ENCODE data around the gene MAPK8. TPM values are rescaled to one million over a fixed set of nuclear protein-coding genes. Genes with fewer than 3 reads are reported as not detected.

The MAPK8 gene
- total and polyA plus RNA-seq, 7 experiments from 2014 or later, result 22.2 to 63.9 (median 41.9) TPM

GRCh38 chr10:48411510-48411909, 105.0 kb downstream of the MAPK8 start:
- Histone ChIP-seq H3K9me3 (ENCODE audit: control insufficient read depth in 2 of 3, low read length in 3 of 3) (peaks cover 0 to 5% (median 0%) of the 10 kb centered on the region in 3 experiments), H3K4me3 (ENCODE audit: low read length) (no peak overlapping the region), H3K27me3 (ENCODE audit: control insufficient read depth in 2 of 2, insufficient read depth in 2 of 2, low read length in 2 of 2) (no peaks in the 10 kb centered on the region), H3K36me3 (ENCODE audit: control insufficient read depth in 2 of 3, insufficient read depth in 3 of 3, low read length in 3 of 3) (peaks cover 0 to 53% (median 4%) of the 10 kb centered on the region in 3 experiments), H3K27ac (ENCODE audit: low read depth, low read length) (no peak overlapping the region), H3K4me1 (ENCODE audit: control insufficient read depth in 2 of 2, insufficient read depth in 2 of 2, low read length in 2 of 2) (no peaks in the 10 kb centered on the region)
- Mint-ChIP-seq H3K9me3 (peaks cover 0 to 24% (median 12%) of the 10 kb centered on the region in 11 donors), H3K4me3 (no peak overlapping the region), H3K27ac (no peak overlapping the region), H3K36me3 (peaks cover 4 to 38% (median 29%) of the 10 kb centered on the region in 5 donors), H3K27me3 (no peaks in the 10 kb centered on the region), H3K4me1 (peaks cover 0 to 9% (median 0%) of the 10 kb centered on the region in 7 donors)
- DNase-seq (no peak), ATAC-seq (no peak)
- CTCF ChIA-PET, result interaction anchor here (0.6 kb wide), 1 partner anchor 19 kb away, joined by 3 read pairs; no protein-coding TSS in a partner anchor
- intact Hi-C loops (cut with micrococcal nuclease), result no loop called here
- POLR2A ChIA-PET, result no interaction called here

GRCh38 chr10:48412081-48412480, 105.6 kb downstream of the MAPK8 start:
- peaks cover 0 to 53% (median 4%) of the 10 kb centered on the region in 3 experiments for H3K36me3 ChIP-seq (ENCODE audit: control insufficient read depth in 2 of 3, insufficient read depth in 3 of 3, low read length in 3 of 3)
- intact Hi-C loops (cut with micrococcal nuclease), result no loop called here

GRCh38 chr10:48412933-48413332, 106.5 kb downstream of the MAPK8 start:
- ATAC-seq (no peak), DNase-seq (no peak)
- H3K4me3 ChIP-seq (ENCODE audit: low read length), result no peak overlapping the region
- intact Hi-C loops (cut with micrococcal nuclease), result no loop called here
- POLR2A ChIA-PET, result no interaction called here
- H3K36me3 Mint-ChIP-seq, result peaks cover 4 to 38% (median 29%) of the 10 kb centered on the region in 5 donors
- H3K27me3 Mint-ChIP-seq, result no peaks in the 10 kb centered on the region
- peaks cover 0 to 53% (median 4%) of the 10 kb centered on the region in 3 experiments for H3K36me3 ChIP-seq (ENCODE audit: control insufficient read depth in 2 of 3, insufficient read depth in 3 of 3, low read length in 3 of 3)
- no peak overlapping the region for H3K27ac ChIP-seq (ENCODE audit: low read depth, low read length)
- CTCF ChIA-PET, result no interaction called here
- peaks cover 0 to 5% (median 0%) of the 10 kb centered on the region in 3 experiments for H3K9me3 ChIP-seq (ENCODE audit: control insufficient read depth in 2 of 3, low read length in 3 of 3)
- no peaks in the 10 kb centered on the region for H3K4me1 ChIP-seq (ENCODE audit: control insufficient read depth in 2 of 2, insufficient read depth in 2 of 2, low read length in 2 of 2)
- H3K27me3 ChIP-seq (ENCODE audit: control insufficient read depth in 2 of 2, insufficient read depth in 2 of 2, low read length in 2 of 2), result no peaks in the 10 kb centered on the region
- H3K9me3 Mint-ChIP-seq, result peaks cover 0 to 24% (median 12%) of the 10 kb centered on the region in 11 donors
- no peak overlapping the region for H3K4me3 Mint-ChIP-seq
- H3K27ac Mint-ChIP-seq, result no peak overlapping the region
- H3K4me1 Mint-ChIP-seq, result peaks cover 0 to 9% (median 2%) of the 10 kb centered on the region in 7 donors

More at GRCh38 chr10:48412081-48412480, 105.6 kb downstream of the MAPK8 start:
- no peak overlapping the region for H3K4me3 Mint-ChIP-seq
- peaks cover 0 to 9% (median 0%) of the 10 kb centered on the region in 7 donors for H3K4me1 Mint-ChIP-seq
- no peaks in the 10 kb centered on the region for H3K27me3 ChIP-seq (ENCODE audit: control insufficient read depth in 2 of 2, insufficient read depth in 2 of 2, low read length in 2 of 2)
- no peaks in the 10 kb centered on the region for H3K4me1 ChIP-seq (ENCODE audit: control insufficient read depth in 2 of 2, insufficient read depth in 2 of 2, low read length in 2 of 2)
- H3K9me3 ChIP-seq (ENCODE audit: control insufficient read depth in 2 of 3, low read length in 3 of 3), result peaks cover 0 to 5% (median 0%) of the 10 kb centered on the region in 3 experiments
- POLR2A ChIA-PET, result no interaction called here
- ATAC-seq (no peak), DNase-seq (no peak)
- peaks cover 4 to 38% (median 29%) of the 10 kb centered on the region in 5 donors for H3K36me3 Mint-ChIP-seq
- H3K9me3 Mint-ChIP-seq, result peaks cover 0 to 24% (median 12%) of the 10 kb centered on the region in 11 donors
- H3K27me3 Mint-ChIP-seq, result no peaks in the 10 kb centered on the region
- CTCF ChIA-PET, result no interaction called here
- no peak overlapping the region for H3K27ac ChIP-seq (ENCODE audit: low read depth, low read length)
- no peak overlapping the region for H3K4me3 ChIP-seq (ENCODE audit: low read length)
- H3K27ac Mint-ChIP-seq, result no peak overlapping the region

GRCh38 chr10:48414160-48414559, 107.7 kb downstream of the MAPK8 start:
- intact Hi-C loops (cut with micrococcal nuclease), result no loop called here
- ChIA-PET POLR2A (interaction anchor here (1.0 kb wide), 1 partner anchor 9 kb away, joined by 3 read pairs; no protein-coding TSS in a partner anchor), CTCF (no interaction called here)
- Histone ChIP-seq H3K9me3 (ENCODE audit: control insufficient read depth in 2 of 3, low read length in 3 of 3) (peaks cover 0 to 5% (median 0%) of the 10 kb centered on the region in 3 experiments), H3K4me1 (ENCODE audit: control insufficient read depth in 2 of 2, insufficient read depth in 2 of 2, low read length in 2 of 2) (no peaks in the 10 kb centered on the region), H3K27ac (ENCODE audit: low read depth, low read length) (no peak overlapping the region), H3K4me3 (ENCODE audit: low read length) (no peak overlapping the region), H3K27me3 (ENCODE audit: control insufficient read depth in 2 of 2, insufficient read depth in 2 of 2, low read length in 2 of 2) (no peaks in the 10 kb centered on the region), H3K36me3 (ENCODE audit: control insufficient read depth in 2 of 3, insufficient read depth in 3 of 3, low read length in 3 of 3) (peaks cover 0 to 46% (median 4%) of the 10 kb centered on the region in 3 experiments)
- Mint-ChIP-seq H3K36me3 (peaks cover 4 to 39% (median 29%) of the 10 kb centered on the region in 5 donors), H3K27me3 (no peaks in the 10 kb centered on the region), H3K4me1 (peaks cover 0 to 9% (median 3%) of the 10 kb centered on the region in 7 donors), H3K27ac (no peak overlapping the region), H3K9me3 (peaks cover 0 to 24% (median 12%) of the 10 kb centered on the region in 11 donors), H3K4me3 (no peak overlapping the region)
- no peak for DNase-seq
- ATAC-seq, result no peak

GRCh38 chr10:48414778-48415177, 108.3 kb downstream of the MAPK8 start:
- H3K36me3 ChIP-seq (ENCODE audit: control insufficient read depth in 2 of 3, insufficient read depth in 3 of 3, low read length in 3 of 3), result peaks cover 0 to 40% (median 4%) of the 10 kb centered on the region in 3 experiments
- Mint-ChIP-seq H3K4me3 (no peak overlapping the region), H3K4me1 (peaks cover 0 to 9% (median 3%) of the 10 kb centered on the region in 7 donors), H3K27me3 (no peaks in the 10 kb centered on the region), H3K27ac (no peak overlapping the region), H3K36me3 (peaks cover 4 to 44% (median 29%) of the 10 kb centered on the region in 5 donors), H3K9me3 (peaks cover 0 to 24% (median 12%) of the 10 kb centered on the region in 11 donors)
- H3K4me3 ChIP-seq (ENCODE audit: low read length), result no peak overlapping the region
- intact Hi-C loops (cut with micrococcal nuclease), result no loop called here
- no peaks in the 10 kb centered on the region for H3K27me3 ChIP-seq (ENCODE audit: control insufficient read depth in 2 of 2, insufficient read depth in 2 of 2, low read length in 2 of 2)
- CTCF ChIA-PET, result no interaction called here
- ATAC-seq (no peak), DNase-seq (no peak)
- H3K9me3 ChIP-seq (ENCODE audit: control insufficient read depth in 2 of 3, low read length in 3 of 3), result peaks cover 0 to 5% (median 0%) of the 10 kb centered on the region in 3 experiments
- POLR2A ChIA-PET, result interaction anchor here (1.0 kb wide), 1 partner anchor 9 kb away, joined by 3 read pairs; no protein-coding TSS in a partner anchor
- H3K4me1 ChIP-seq (ENCODE audit: control insufficient read depth in 2 of 2, insufficient read depth in 2 of 2, low read length in 2 of 2), result no peaks in the 10 kb centered on the region
- no peak overlapping the region for H3K27ac ChIP-seq (ENCODE audit: low read depth, low read length)

- H3K27me3 Mint-ChIP-seq, result no peaks in the 10 kb centered on the region
- DNase-seq (no peak), ATAC-seq (no peak)
- no peak overlapping the region for H3K4me3 Mint-ChIP-seq
- H3K4me1 Mint-ChIP-seq, result peaks cover 0 to 9% (median 3%) of the 10 kb centered on the region in 7 donors
- Histone ChIP-seq H3K4me1 (ENCODE audit: control insufficient read depth in 2 of 2, insufficient read depth in 2 of 2, low read length in 2 of 2) (no peaks in the 10 kb centered on the region), H3K4me3 (ENCODE audit: low read length) (no peak overlapping the region), H3K27me3 (ENCODE audit: control insufficient read depth in 2 of 2, insufficient read depth in 2 of 2, low read length in 2 of 2) (no peaks in the 10 kb centered on the region), H3K27ac (ENCODE audit: low read depth, low read length) (no peak overlapping the region), H3K36me3 (ENCODE audit: control insufficient read depth in 2 of 3, insufficient read depth in 3 of 3, low read length in 3 of 3) (peaks cover 0 to 23% (median 0%) of the 10 kb centered on the region in 3 experiments), H3K9me3 (ENCODE audit: control insufficient read depth in 2 of 3, low read length in 3 of 3) (peaks cover 0 to 5% (median 0%) of the 10 kb centered on the region in 3 experiments)
- ChIA-PET CTCF (no interaction called here), POLR2A (no interaction called here)
- peaks cover 0 to 52% (median 25%) of the 10 kb centered on the region in 5 donors for H3K36me3 Mint-ChIP-seq
- intact Hi-C loops (cut with micrococcal nuclease), result no loop called here
- H3K27ac Mint-ChIP-seq, result no peak overlapping the region
- H3K9me3 Mint-ChIP-seq, result peaks cover 0 to 14% (median 11%) of the 10 kb centered on the region in 11 donors
Measured at GRCh38 chr10:48416584-48417232, 110.2 kb downstream of the MAPK8 start.

All from naive thymus-derived CD4-positive, alpha-beta T cell (primary cell).